Activated CD4-positive, CD25-positive, alpha-beta regulatory T cell (primary cell): ENCODE results near the gene UBXN10.

Experiments used
- DNase-seq, 4 experiments: peaks; one replicate each; lab custom pipeline; 2025; lab: John Stamatoyannopoulos, UW

Gene UBXN10

GRCh38 chr1:20234788-20235535, 49.1 kb downstream of the UBXN10 start:
- DNase-seq: no peak

- DNase-seq: no peak
Observed at GRCh38 chr1:20237646-20238045, 51.8 kb downstream of the UBXN10 start.

GRCh38 chr1:20240012-20240411, 54.1 kb downstream of the UBXN10 start:
- DNase-seq: no peak

GRCh38 chr1:20242890-20243479, 57.1 kb downstream of the UBXN10 start:
- no peak for DNase-seq
